NCI-H2227 (cell line): ENCODE results near the gene TBC1D32.
"Not testable (repeated sequence)": the region's sequence is repeated elsewhere in the genome, so short reads cannot be mapped to it uniquely, and the experiment has no call there.

Experiments
- DNase-seq: peaks from one replicate; lab custom pipeline; 2025; ENCODE audit not compliant: unreplicated experiment; lab: John Stamatoyannopoulos, UW

TBC1D32 gene

GRCh38 chr6:121333694-121334093, 586 bp downstream of the TBC1D32 start:
- not testable (repeated sequence) for DNase-seq

GRCh38 chr6:121333196-121333595, 1.1 kb downstream of the TBC1D32 start:
- no peak for DNase-seq

- no peak for DNase-seq
These were observed 3.8 kb downstream of the TBC1D32 start for GRCh38 chr6:121330516-121330915.

- DNase-seq, result no peak
These were observed 13.0 kb downstream of the TBC1D32 start for GRCh38 chr6:121321282-121321681.

- no peak for DNase-seq
These were observed 14.7 kb downstream of the TBC1D32 start for GRCh38 chr6:121319603-121320002.

- DNase-seq, result peak; percentile 6
These were observed 15.1 kb downstream of the TBC1D32 start for GRCh38 chr6:121319112-121319553.

- no peak for DNase-seq
These were observed 19.7 kb downstream of the TBC1D32 start for GRCh38 chr6:121314381-121315112.

GRCh38 chr6:121311814-121312213, 22.5 kb downstream of the TBC1D32 start:
- DNase-seq, result not testable (repeated sequence)

GRCh38 chr6:121310495-121310894, 23.8 kb downstream of the TBC1D32 start:
- DNase-seq, result no peak

GRCh38 chr6:121309768-121310469, 24.4 kb downstream of the TBC1D32 start:
- DNase-seq, result no peak

GRCh38 chr6:121305957-121306607, 28.2 kb downstream of the TBC1D32 start:
- peak; percentile 47 for DNase-seq

- no peak for DNase-seq
These were observed 31.4 kb downstream of the TBC1D32 start for GRCh38 chr6:121302882-121303281.

- not testable (repeated sequence) for DNase-seq
These were observed 33.1 kb downstream of the TBC1D32 start for GRCh38 chr6:121301156-121301555.

GRCh38 chr6:121297694-121298093, 36.6 kb downstream of the TBC1D32 start:
- DNase-seq, result no peak

- no peak for DNase-seq
These were observed 49.2 kb downstream of the TBC1D32 start for GRCh38 chr6:121285041-121285440.

- DNase-seq, result no peak
These were observed 59.5 kb downstream of the TBC1D32 start for GRCh38 chr6:121274666-121275295.

GRCh38 chr6:121263742-121264141, 70.5 kb downstream of the TBC1D32 start:
- DNase-seq, result no peak

GRCh38 chr6:121260651-121261102, 73.6 kb downstream of the TBC1D32 start:
- no peak for DNase-seq

- no peak for DNase-seq
These were observed 86.9 kb downstream of the TBC1D32 start for GRCh38 chr6:121247386-121247785.

- DNase-seq, result no peak
These were observed 91.9 kb downstream of the TBC1D32 start for GRCh38 chr6:121242386-121242785.

- DNase-seq, result no peak
These were observed 96.4 kb downstream of the TBC1D32 start for GRCh38 chr6:121237859-121238258.
